ENCODE data around the gene RANBP3.

DNA sequence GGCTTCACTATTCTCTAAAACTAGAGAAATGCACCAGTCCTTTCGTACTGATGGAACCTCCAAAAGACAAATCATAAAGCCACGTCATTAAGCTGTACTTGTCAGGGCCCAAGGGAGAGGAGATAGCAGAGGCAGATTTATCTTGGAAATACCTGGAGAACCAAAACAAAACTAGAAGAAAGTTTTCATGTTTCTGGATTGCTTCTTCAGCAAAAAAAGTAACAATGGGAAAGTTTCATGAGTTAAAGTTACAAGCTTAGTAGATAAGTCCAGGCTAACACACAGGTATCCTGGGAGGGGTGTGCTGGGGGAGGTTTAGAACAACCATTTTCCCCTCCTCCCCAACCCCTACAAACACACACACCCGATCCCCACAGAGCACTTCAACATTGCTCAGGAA lies 21.6 kb downstream of the RANBP3 start:
- TF ChIP-seq CTCF (IDR thresholded peaks at IDR 0.05), result no peak
- TF ChIP-seq POLR2A (IDR thresholded peaks at IDR 0.05), result no peak
- TF ChIP-seq POLR2AphosphoS5 (IDR thresholded peaks at IDR 0.05), result no peak
- no peak for TF ChIP-seq EP300 (IDR thresholded peaks at IDR 0.05)

All from upper lobe of left lung (tissue), 4 donors.